AG09309 (cell line): ENCODE measurements around the gene LRP3.

Experiments
- DNase-seq: peaks from one replicate; pipeline ENCODE4 v3.0.0-alpha.2; 2010; ENCODE audit warnings: low read depth
- H3K4me3 ChIP-seq: 2 replicates; pipeline ENCODE4 v1.5.1; 2011; ENCODE audit warnings: mild to moderate bottlenecking, low read depth, low read length, moderate library complexity; ENCODE audit not compliant: control insufficient read depth
- TF ChIP-seq, protein P1 (sequence below): IDR thresholded peaks from 2 replicates; pipeline ENCODE4 v1.5.1; 2011; ENCODE audit warnings: mild to moderate bottlenecking, low read depth, low read length, inconsistent platforms; ENCODE audit not compliant: insufficient read depth, control insufficient read depth; ENCODE audit errors: missing control alignments

The LRP3 gene

DNA sequence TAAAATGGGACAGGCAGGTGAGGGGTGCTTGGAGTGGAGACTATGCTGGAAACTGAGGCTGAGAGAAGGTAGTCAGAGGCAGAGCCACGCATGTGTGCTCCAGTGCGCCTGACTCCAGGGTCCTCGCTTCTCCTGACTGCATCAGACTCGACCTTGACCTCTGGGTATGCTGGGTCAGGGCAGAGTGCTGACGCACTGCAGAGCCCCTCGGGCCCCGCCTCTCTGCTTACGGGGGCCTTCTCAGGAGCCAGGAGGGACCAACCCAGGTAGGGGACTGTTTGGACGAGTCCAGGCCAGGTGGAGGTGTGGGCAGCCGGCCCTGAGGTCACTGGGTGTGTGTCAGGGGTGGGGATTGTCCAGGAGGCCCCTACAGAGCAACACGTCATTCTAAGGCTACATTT is 54.4 kb downstream of the LRP3 start:
- no peak overlapping the region for H3K4me3 ChIP-seq
- DNase-seq: no peak
- TF ChIP-seq, protein P1, sequence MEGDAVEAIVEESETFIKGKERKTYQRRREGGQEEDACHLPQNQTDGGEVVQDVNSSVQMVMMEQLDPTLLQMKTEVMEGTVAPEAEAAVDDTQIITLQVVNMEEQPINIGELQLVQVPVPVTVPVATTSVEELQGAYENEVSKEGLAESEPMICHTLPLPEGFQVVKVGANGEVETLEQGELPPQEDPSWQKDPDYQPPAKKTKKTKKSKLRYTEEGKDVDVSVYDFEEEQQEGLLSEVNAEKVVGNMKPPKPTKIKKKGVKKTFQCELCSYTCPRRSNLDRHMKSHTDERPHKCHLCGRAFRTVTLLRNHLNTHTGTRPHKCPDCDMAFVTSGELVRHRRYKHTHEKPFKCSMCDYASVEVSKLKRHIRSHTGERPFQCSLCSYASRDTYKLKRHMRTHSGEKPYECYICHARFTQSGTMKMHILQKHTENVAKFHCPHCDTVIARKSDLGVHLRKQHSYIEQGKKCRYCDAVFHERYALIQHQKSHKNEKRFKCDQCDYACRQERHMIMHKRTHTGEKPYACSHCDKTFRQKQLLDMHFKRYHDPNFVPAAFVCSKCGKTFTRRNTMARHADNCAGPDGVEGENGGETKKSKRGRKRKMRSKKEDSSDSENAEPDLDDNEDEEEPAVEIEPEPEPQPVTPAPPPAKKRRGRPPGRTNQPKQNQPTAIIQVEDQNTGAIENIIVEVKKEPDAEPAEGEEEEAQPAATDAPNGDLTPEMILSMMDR: no peak

- no peak for DNase-seq
- TF ChIP-seq, protein P1: peak; percentile 1
- H3K4me3 ChIP-seq: no peak overlapping the region
Observed at GRCh38 chr19:33248954-33249613, 55.0 kb downstream of the LRP3 start.

DNA sequence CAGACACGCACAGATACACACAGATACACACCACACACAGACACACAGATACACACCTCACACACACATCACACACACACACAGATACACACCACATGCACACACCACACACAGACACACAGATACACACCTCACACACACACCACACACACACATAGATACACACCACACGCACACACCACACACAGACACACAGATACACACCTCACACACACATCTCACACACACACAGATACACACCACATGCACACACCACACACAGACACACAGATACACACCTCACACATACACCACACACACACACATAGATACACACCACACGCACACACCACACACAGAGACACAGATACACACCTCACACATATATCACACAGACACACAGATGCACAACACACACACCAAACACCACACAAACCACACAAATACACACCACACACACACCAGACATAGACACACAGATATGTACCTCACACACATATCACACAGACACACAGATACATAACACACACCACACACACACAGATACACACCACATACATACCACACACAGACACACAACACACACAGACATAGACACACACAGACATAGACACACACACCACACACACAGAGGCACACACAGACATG is 55.7 kb downstream of the LRP3 start:
- no peak for DNase-seq
- H3K4me3 ChIP-seq: no peak overlapping the region
- TF ChIP-seq, protein P1: no peak

GRCh38 chr19:33250500-33250899 is 56.4 kb downstream of the LRP3 start:
- TF ChIP-seq, protein P1: no peak
- H3K4me3 ChIP-seq: no peak overlapping the region
- no peak for DNase-seq

GRCh38 chr19:33251076-33251475 is 56.9 kb downstream of the LRP3 start:
- DNase-seq: no peak
- TF ChIP-seq, protein P1: no peak
- no peak overlapping the region for H3K4me3 ChIP-seq

- DNase-seq: no peak
- H3K4me3 ChIP-seq: no peak overlapping the region
- TF ChIP-seq, protein P1: no peak
Observed at GRCh38 chr19:33251526-33252090, 57.5 kb downstream of the LRP3 start.
